ENCODE data around the gene CCDC88C. TPM values are rescaled to one million over a fixed set of nuclear protein-coding genes. Genes with fewer than 3 reads are reported as not detected.

CCDC88C gene
- total RNA-seq, 1 donor from 2014 or later: 12.4 TPM

- Histone ChIP-seq H3K9ac (ENCODE audit: low read length) (no peak overlapping the region), H3K4me2 (ENCODE audit: low read length) (no peak overlapping the region), H3K36me3 (ENCODE audit: insufficient read depth, low read length) (peaks cover 31% of the 10 kb centered on the region), H2AFZ (ENCODE audit: low read depth, low read length) (no peak overlapping the region), H3K4me1 (ENCODE audit: insufficient read depth, low read length) (no peaks in the 10 kb centered on the region), H3K27me3 (ENCODE audit: insufficient read depth, low read length) (no peaks in the 10 kb centered on the region), H3K9me3 (ENCODE audit: insufficient read depth, low read depth, low read length) (no peaks in the 10 kb centered on the region), H3K4me3 (ENCODE audit: insufficient read depth, low read depth, low read length) (no peak overlapping the region), H4K20me1 (ENCODE audit: insufficient read depth, low read length) (peaks cover 19% of the 10 kb centered on the region), H3K79me2 (ENCODE audit: insufficient read depth, low read length) (no peaks in the 10 kb centered on the region), H3K27ac (ENCODE audit: low read depth, low read length) (no peak overlapping the region)
- TF ChIP-seq EZH2 (IDR thresholded peaks at IDR 0.05; ENCODE audit: insufficient read depth, low read length): no peak
- TF ChIP-seq, protein P1, sequence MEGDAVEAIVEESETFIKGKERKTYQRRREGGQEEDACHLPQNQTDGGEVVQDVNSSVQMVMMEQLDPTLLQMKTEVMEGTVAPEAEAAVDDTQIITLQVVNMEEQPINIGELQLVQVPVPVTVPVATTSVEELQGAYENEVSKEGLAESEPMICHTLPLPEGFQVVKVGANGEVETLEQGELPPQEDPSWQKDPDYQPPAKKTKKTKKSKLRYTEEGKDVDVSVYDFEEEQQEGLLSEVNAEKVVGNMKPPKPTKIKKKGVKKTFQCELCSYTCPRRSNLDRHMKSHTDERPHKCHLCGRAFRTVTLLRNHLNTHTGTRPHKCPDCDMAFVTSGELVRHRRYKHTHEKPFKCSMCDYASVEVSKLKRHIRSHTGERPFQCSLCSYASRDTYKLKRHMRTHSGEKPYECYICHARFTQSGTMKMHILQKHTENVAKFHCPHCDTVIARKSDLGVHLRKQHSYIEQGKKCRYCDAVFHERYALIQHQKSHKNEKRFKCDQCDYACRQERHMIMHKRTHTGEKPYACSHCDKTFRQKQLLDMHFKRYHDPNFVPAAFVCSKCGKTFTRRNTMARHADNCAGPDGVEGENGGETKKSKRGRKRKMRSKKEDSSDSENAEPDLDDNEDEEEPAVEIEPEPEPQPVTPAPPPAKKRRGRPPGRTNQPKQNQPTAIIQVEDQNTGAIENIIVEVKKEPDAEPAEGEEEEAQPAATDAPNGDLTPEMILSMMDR (IDR thresholded peaks at IDR 0.05; ENCODE audit: insufficient read depth, low read depth, low read length): no peak
- Mint-ChIP-seq H3K27me3 (ENCODE audit: low read depth, unreplicated experiment) (no peaks in the 10 kb centered on the region), H3K36me3 (ENCODE audit: low read depth, unreplicated experiment) (peaks cover 12% of the 10 kb centered on the region), H3K27ac (ENCODE audit: unreplicated experiment) (no peak overlapping the region), H3K4me1 (ENCODE audit: low read depth, unreplicated experiment) (no peaks in the 10 kb centered on the region), H3K9me3 (ENCODE audit: unreplicated experiment) (no peaks in the 10 kb centered on the region), H3K4me3 (ENCODE audit: unreplicated experiment) (no peak overlapping the region)
- FAIRE-seq (no peak), DNase-seq (ENCODE audit: low read depth) (no peak)
These were observed 37.0 kb upstream of the CCDC88C start for GRCh38 chr14:91454580-91454979.

DNA sequence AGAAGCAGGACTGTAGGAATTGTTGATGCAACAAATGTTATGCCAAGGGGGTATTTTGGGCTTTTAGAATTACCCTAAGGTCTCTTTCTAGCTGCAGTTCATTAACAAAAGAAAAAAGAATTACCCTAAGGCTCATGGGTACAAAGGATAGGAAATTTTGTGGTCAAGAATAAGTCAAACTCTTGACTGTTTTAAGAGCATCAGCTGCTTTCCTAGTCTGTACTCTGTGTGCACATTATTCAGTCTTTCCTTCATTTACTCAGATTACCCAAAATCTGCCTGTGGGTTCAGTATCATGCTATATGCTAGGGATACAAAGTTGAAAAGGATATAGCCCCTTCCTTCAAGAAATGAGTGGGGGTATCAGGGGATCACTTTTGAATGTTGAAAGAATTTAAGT is 36.5 kb upstream of the CCDC88C start:
- Histone ChIP-seq H3K4me2 (ENCODE audit: low read length) (no peak overlapping the region), H3K27ac (ENCODE audit: low read depth, low read length) (no peak overlapping the region), H3K9me3 (ENCODE audit: insufficient read depth, low read depth, low read length) (no peaks in the 10 kb centered on the region), H3K4me3 (ENCODE audit: insufficient read depth, low read depth, low read length) (no peak overlapping the region), H3K27me3 (ENCODE audit: insufficient read depth, low read length) (no peaks in the 10 kb centered on the region), H4K20me1 (ENCODE audit: insufficient read depth, low read length) (peaks cover 19% of the 10 kb centered on the region), H3K9ac (ENCODE audit: low read length) (no peak overlapping the region), H3K36me3 (ENCODE audit: insufficient read depth, low read length) (peaks cover 31% of the 10 kb centered on the region), H3K4me1 (ENCODE audit: insufficient read depth, low read length) (no peaks in the 10 kb centered on the region), H3K79me2 (ENCODE audit: insufficient read depth, low read length) (no peaks in the 10 kb centered on the region), H2AFZ (ENCODE audit: low read depth, low read length) (no peak overlapping the region)
- no peaks in the 10 kb centered on the region for H3K4me1 Mint-ChIP-seq (ENCODE audit: low read depth, unreplicated experiment)
- peaks cover 12% of the 10 kb centered on the region for H3K36me3 Mint-ChIP-seq (ENCODE audit: low read depth, unreplicated experiment)
- no peaks in the 10 kb centered on the region for H3K9me3 Mint-ChIP-seq (ENCODE audit: unreplicated experiment)
- H3K27me3 Mint-ChIP-seq (ENCODE audit: low read depth, unreplicated experiment): no peaks in the 10 kb centered on the region
- H3K27ac Mint-ChIP-seq (ENCODE audit: unreplicated experiment): no peak overlapping the region
- TF ChIP-seq, protein P1 (IDR thresholded peaks at IDR 0.05; ENCODE audit: insufficient read depth, low read depth, low read length): no peak
- TF ChIP-seq EZH2 (IDR thresholded peaks at IDR 0.05; ENCODE audit: insufficient read depth, low read length): no peak
- no peak overlapping the region for H3K4me3 Mint-ChIP-seq (ENCODE audit: unreplicated experiment)
- DNase-seq (ENCODE audit: low read depth): no peak
- no peak for FAIRE-seq

DNA sequence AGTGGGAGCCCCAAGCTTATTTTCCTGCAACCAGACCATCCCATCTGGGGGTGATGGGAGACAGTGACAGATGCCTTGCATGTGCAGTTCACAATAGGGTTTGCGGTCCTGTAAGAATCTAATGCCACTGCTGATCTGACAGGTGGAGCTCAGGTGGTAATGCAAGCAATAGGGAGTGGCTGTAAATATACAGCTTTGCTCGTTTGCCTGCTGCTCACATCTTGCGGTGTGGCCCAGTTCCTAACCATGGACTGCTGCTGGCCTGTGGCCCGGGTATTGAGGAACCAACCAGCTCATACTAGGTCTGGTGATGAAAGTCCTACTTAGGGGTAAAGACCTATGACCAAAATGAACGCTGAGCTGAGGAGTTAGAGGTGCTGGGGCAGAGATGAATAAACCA is 36.1 kb upstream of the CCDC88C start:
- peaks cover 19% of the 10 kb centered on the region for H4K20me1 ChIP-seq (ENCODE audit: insufficient read depth, low read length)
- DNase-seq (ENCODE audit: low read depth) (no peak), FAIRE-seq (no peak)
- Mint-ChIP-seq H3K9me3 (ENCODE audit: unreplicated experiment) (no peaks in the 10 kb centered on the region), H3K27me3 (ENCODE audit: low read depth, unreplicated experiment) (no peaks in the 10 kb centered on the region), H3K27ac (ENCODE audit: unreplicated experiment) (no peak overlapping the region), H3K4me3 (ENCODE audit: unreplicated experiment) (no peak overlapping the region), H3K36me3 (ENCODE audit: low read depth, unreplicated experiment) (peaks cover 11% of the 10 kb centered on the region), H3K4me1 (ENCODE audit: low read depth, unreplicated experiment) (no peaks in the 10 kb centered on the region)
- H3K36me3 ChIP-seq (ENCODE audit: insufficient read depth, low read length): peaks cover 29% of the 10 kb centered on the region
- H2AFZ ChIP-seq (ENCODE audit: low read depth, low read length): no peak overlapping the region
- no peaks in the 10 kb centered on the region for H3K27me3 ChIP-seq (ENCODE audit: insufficient read depth, low read length)
- no peaks in the 10 kb centered on the region for H3K4me1 ChIP-seq (ENCODE audit: insufficient read depth, low read length)
- H3K79me2 ChIP-seq (ENCODE audit: insufficient read depth, low read length): no peaks in the 10 kb centered on the region
- TF ChIP-seq, protein P1 (IDR thresholded peaks at IDR 0.05; ENCODE audit: insufficient read depth, low read depth, low read length): no peak
- H3K4me3 ChIP-seq (ENCODE audit: insufficient read depth, low read depth, low read length): no peak overlapping the region
- no peaks in the 10 kb centered on the region for H3K9me3 ChIP-seq (ENCODE audit: insufficient read depth, low read depth, low read length)
- H3K9ac ChIP-seq (ENCODE audit: low read length): no peak overlapping the region
- no peak overlapping the region for H3K4me2 ChIP-seq (ENCODE audit: low read length)
- H3K27ac ChIP-seq (ENCODE audit: low read depth, low read length): no peak overlapping the region
